ENCODE measurements around the gene CMAS.

DNA sequence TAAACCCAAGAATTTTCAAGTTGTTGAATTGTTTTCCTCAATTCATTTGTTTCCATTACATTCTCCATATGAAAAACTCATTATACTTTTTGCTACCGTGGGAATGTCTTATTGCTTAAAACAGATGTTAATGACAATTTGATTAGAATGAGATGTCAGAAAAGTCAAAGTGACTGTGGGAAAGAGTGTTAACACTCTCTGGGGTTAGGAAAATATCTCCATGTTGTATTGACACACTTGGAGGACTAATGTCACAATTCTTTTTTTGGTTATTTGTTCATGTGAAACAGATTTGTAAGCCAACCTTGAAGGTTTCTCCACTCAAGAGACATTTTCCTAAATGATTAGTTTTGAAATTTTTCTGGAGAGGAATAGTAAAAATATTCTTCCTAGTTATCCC is 47.2 kb upstream of the CMAS start:
- no peak for TF ChIP-seq CTCF (IDR thresholded peaks at IDR 0.05)
- no peak for TF ChIP-seq POLR2AphosphoS5 (IDR thresholded peaks at IDR 0.05)
- TF ChIP-seq POLR2A (IDR thresholded peaks at IDR 0.05): no peak

Measured in prostate gland (tissue), 2 donors.